Measurements from ENCODE around the gene RCSD1.

Gene RCSD1

DNA sequence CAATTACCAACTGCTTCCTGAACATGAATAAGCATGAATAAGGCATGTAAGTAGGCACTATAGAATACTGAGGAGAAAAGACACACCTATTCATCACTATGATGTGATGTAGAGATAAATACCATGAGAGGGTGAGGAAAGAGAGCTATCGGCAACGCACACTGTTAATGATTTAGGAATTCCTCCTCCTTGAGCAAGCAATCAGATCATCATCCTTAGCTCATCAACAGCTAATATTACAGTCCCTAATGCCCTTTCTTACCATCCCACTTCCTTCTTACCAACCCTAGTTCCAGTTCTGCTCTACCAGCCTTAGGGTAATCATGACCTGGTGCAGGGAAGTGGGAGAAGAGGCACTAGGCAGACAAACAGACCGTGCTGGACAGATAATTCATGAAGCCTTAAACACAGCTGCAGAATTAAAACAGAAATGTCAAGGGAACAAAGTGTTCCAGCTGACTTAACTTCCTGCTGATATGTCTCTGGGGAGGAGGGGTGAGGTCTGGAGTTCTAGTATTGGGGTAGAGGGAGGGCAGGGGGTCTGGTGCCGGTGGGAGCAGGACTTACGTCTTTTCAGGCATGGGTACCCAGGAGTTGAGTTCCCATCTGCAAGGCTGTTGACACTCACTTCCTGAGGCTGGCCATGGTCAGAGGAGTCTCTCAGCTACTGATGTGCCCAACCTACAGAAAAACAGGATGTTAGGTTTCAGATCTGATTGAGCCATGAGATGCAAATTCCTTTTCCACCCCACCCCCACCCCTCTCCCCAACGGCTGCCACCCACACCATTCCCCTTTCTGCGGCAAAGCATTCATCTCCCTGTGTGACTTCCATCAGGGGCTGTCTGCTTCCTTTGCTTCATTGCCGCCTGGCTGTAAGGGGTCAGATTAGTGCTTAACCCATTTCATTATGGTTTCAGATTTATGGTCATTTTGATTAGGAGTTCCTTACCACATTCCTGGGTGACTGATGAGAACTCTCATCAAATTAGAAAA lies 12.6 kb upstream of the RCSD1 start:
- in situ Hi-C loops (cut with MboI; ENCODE audit: low sequenced_read_pairs), result no loop called here

DNA sequence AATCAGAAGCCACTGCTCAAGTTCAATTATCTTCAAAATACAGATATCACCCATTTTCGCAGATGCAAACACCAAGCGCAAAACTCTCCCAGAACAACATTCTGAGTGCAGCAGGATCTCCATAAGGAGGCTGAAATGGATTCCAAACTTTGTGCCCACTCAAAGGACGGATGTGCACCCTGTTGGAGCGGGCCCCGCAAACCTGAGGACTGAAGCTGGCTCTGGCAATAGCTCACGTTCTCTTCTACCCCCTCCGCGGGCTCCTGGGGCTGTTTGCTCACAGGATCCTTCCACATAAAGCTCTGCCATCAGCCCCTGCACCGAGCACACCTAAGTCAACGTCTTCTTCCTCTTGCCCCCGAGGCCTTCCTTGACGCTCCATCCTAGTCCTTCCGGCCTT lies 11.7 kb upstream of the RCSD1 start:
- in situ Hi-C loops (cut with MboI; ENCODE audit: low sequenced_read_pairs), result no loop called here

DNA sequence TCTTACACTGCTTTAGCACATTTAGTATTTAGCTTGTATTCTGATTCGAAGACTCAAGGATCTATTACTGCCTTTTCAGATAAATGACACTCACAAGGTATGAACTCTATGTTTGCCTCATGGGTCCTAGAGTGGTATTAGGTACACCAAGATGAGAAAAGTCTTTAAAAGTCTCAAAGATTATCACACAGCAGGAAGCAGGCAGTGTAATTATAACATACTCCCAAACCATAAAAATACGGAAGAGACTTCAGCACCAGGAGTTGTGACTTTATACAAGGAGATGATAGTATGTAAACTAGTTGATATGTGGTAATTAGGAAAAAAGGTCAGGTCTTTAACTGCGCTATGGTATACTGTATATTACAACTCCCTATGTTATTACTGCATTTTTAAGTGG lies 11.2 kb upstream of the RCSD1 start:
- in situ Hi-C loops (cut with MboI; ENCODE audit: low sequenced_read_pairs), result no loop called here

DNA sequence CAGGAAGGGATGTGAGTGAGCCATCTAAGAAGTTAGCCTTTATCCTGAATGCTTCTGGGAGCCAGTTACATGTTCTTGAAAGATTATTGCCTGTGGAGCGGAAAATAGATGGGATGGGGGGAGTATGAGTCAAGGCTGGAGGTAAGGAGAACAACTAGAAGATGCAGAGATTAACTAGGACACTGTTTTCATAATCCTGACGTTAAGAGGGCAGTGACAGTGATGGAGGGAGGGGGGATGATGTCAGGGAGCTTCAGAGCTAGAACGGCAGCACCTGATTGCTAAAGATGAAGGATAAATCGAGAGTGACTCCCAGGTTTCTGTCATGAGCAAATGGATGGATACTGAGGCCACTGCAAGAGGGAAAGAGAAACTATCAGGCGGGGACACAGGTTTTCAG lies 10.0 kb upstream of the RCSD1 start:
- in situ Hi-C loops (cut with MboI; ENCODE audit: low sequenced_read_pairs), result no loop called here

DNA sequence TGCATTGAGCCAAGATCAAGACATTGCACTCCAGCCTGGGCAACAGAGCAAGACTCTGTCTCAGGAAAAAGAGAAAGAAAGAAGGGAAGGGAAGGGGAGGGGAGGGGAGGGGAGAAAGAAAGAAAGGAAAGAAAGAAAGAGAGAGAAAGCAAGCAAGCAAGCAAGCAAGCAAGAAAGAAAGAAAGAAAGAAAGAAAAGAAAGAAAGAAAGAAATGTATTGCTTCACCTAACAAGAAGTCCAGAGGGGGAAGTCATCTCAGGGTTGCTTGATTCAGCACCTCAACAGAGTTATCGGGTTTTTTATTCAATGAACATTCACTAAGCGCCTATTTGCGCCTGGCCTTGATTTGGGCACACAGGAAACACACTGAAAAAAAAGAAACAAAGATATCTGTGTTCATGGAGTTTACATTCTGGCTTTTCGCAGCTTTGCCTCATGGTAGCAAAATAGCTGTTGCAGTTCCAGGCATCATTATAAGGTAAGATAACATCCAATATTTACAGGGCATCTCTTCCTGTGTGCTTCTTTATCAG lies 8.2 kb upstream of the RCSD1 start:
- in situ Hi-C loops (cut with MboI; ENCODE audit: low sequenced_read_pairs), result no loop called here

DNA sequence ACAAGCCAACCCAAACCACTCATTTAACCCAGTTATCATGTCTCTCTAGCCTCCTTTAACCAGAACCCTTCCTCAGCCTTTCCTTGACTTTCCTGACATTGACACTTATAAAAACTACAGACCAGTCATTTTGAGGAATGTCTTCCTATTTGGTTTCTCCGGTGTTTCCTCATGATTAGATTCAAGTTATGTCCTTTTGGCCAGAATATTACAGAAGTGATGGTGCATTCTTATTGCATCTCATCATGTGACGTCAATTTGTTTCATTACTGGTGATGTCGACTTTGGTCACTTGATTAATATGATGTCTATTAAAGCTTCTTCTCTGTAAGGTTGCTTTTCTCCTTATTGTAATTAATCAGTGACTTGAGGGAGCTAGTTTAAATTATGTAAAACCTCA lies 6.1 kb upstream of the RCSD1 start:
- in situ Hi-C loops (cut with MboI; ENCODE audit: low sequenced_read_pairs), result no loop called here

DNA sequence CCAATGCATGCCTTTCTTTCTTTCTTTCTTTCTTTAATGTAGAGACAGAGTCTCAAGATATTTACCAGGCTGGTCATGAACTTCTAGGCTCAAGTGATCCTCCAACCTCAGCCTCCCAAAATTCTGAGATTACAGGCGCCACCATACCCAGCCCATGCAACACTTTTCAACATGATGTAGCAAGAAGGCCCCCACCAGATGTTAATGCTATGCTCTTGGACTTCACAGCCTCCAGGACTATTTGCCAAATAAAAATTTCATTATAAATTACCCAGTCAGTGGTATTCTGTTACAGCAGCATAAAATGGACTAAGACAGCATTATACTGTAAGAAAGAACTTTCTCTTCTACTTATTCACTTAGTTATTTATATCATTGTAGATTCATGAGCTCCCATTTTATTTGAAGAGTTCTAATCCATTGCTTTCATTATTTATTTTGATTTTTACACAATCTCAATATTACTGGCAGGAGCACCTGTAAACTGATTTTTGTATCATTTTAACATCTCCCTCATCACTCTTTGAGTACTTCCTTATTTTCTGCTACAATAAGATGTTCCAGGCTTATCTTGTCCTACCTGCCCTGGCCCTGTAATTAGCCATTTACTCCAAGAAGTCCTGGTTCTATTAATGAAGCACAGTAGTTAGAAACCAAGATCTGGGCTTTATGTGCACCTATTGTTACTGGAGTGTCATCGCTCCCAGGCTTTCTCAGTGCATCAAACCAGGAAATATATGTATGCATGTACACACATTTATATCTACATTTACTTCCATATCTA lies 4.8 kb upstream of the RCSD1 start:
- in situ Hi-C loops (cut with MboI; ENCODE audit: low sequenced_read_pairs), result no loop called here

DNA sequence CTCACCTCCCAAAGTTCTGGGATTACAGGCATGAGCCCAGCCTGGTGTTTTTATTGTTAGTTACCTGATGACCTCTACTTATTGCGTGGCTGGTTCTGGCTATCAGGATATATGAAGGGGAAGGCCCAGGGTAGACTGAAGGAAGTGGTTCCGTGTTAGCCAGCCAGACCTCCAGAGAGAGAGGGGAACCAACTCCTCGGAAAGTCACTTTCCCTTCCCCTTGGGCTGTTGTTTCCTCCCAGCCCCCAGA lies 2.5 kb upstream of the RCSD1 start:
- in situ Hi-C loops (cut with MboI; ENCODE audit: low sequenced_read_pairs), result no loop called here

DNA sequence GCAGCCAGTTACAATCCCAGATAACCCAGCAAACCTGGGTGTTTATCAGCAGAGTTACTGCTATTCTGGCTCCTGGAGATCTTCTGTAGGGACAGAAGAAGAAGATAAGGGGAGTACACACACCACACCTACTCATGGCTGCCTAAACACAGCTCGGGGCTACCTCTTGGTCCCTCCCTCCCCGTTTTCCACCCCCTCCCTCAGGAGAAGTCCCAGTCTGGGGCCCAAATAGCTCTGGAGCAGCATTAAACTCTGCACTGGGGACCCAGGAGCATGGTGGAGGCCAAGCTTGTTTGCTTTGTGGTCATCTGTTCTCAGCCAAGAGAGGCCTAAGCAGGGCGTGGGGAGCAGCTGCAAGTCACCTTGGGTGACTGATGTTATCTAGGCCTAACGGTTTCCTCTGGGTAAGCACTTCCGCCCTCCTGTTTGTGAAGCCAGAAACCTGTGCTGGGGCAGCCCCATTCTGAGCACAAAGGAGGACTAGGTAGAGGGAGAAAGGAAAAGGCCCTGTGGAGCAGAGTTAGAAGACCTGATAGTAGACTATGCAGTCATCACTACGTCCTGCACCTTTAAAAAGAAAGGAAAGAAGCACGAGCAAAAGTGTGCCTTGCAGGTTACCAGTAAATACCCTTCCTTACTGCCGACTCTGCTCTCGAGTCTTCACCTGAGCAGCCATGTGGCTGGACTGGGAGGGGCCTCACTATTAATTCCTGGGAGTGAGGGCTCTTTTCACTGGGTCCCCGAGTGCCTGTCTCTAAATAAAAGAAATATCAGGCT lies 2.0 kb upstream of the RCSD1 start:
- in situ Hi-C loops (cut with MboI; ENCODE audit: low sequenced_read_pairs), result no loop called here

DNA sequence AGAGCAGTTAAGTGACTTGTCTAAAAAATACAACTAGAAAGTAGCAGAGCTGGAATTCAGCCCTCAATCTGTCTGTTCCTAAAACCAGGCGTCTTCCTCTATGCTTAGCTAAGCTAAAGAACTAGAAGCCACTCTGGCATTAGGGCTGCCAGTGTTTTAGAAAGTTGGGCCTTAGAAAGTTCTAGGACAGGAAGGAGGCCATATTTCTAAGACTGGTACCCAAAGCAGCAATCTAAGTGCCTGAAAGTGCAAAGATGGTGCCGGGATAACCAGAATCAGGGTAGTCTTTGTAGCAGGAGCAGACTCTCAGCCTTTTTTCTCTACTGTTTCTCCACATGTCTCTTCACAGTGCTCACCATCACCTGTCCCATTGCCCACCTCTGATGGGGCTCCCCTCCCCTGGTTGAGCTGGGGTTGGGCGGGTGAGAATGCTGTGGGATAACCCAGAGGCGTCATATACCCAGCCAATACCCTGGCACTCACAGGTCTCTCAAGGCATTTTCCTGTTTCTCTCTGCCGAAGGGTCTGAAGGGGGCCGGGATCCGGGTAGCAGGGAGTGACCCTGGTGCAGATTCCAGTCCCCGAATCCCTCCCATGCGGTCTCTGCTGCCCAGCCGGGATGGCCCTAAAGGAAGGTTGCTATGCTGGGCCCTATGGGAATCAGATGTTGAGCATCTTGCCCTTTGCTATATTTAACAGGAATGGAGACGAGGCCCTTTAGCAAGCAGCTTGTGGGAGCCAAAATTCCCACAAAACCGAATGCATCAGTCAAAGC lies 1.1 kb upstream of the RCSD1 start:
- in situ Hi-C loops (cut with MboI; ENCODE audit: low sequenced_read_pairs), result no loop called here

DNA sequence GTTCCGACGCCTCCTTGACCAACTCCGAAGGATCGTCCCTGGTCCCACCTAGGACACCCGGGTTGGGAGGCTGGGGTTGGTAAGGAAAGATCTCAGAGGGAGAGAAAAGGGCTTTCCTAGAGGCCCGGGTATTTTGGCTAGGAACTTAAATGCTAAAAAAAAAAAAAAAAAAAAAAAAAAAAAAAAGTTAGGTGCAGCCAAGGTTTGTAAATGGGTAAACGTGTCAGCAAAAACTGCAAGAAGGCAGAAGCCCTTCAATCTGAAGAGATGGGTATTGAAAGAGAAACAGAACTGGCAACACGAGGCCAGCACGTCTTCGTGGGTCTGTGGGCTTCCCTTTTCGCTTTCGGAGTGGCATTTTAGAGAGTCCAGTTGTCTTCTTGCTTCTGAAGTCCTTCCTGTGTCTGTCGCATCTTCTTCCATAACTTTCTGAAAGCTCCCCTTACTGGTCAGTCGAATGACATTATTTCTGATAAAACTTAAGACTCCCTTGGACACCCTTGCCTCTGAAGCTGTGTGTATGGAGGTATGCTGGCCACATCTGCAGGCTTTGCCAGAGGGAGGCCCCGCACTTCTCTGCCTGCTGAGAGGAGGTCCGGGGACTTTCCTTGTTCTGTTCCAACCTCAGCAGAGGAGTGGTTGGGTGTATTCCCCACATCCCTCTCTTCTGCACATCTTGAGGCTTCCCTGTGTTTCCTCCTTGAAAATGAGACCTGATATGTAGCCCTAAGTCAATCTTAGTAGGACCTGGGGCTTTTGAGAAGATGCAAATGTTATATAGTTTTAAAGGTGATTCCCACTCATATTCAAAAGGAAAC lies 745 bp downstream of the RCSD1 start:
- in situ Hi-C loops (cut with MboI; ENCODE audit: low sequenced_read_pairs), result no loop called here

DNA sequence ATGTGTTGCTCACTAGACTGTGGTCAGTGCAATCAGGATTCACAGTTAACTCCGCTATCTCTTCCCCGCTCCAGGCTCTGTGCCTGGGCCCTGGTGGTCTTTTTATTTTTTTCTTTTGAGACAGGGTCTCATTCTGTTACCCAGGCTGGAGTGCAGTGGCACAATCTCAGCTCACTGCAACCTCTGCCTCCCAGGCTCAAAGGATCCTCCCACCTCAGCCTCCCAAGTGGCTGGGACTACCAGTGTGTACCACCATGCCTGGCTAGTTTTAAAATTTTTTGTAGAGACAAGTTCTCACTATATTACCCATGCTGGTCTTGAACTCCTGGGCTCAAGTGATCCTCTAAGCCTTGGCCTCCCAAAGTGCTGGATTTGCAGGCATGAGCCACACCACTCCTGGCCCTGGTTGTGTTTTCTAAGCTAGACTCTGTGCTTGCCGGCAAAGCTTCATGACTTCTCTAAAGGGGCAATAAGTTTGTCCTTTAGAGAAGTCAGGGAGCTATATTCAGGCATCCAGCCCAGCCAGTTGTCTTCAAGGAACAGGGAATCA lies 1.4 kb downstream of the RCSD1 start:
- in situ Hi-C loops (cut with MboI; ENCODE audit: low sequenced_read_pairs), result no loop called here

DNA sequence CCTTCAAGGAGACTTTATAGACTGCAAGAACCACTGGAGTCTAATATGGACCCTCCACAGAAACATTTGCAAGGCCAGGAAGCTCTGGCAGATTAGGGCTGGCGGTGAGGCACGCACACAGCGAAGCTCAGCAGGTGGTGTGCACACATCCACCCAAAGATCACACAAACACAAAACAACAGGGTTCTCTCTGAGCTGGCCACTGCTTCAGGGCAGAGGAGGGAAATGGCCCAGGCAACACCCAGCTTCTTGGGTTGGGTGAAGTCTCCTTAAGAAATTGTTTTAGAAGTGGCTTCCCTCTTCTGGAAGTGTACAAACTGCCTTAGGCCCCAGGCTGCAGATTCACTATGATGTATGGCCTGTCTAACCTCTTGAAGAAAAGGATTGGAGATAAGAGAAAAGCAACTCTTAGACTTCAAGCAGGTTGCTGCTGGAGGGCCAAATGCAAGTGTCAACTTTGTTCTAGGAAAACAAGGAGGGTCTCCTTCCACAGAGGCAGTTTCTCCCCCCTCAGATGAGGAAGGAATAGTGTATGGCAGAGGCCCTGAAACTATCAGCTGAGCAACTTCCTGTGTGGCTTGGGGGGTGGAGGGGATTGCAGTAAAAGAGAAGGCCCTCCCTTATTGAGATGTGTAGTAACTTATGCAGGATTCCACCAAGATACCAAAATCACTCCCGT lies 2.0 kb downstream of the RCSD1 start:
- in situ Hi-C loops (cut with MboI; ENCODE audit: low sequenced_read_pairs), result no loop called here

DNA sequence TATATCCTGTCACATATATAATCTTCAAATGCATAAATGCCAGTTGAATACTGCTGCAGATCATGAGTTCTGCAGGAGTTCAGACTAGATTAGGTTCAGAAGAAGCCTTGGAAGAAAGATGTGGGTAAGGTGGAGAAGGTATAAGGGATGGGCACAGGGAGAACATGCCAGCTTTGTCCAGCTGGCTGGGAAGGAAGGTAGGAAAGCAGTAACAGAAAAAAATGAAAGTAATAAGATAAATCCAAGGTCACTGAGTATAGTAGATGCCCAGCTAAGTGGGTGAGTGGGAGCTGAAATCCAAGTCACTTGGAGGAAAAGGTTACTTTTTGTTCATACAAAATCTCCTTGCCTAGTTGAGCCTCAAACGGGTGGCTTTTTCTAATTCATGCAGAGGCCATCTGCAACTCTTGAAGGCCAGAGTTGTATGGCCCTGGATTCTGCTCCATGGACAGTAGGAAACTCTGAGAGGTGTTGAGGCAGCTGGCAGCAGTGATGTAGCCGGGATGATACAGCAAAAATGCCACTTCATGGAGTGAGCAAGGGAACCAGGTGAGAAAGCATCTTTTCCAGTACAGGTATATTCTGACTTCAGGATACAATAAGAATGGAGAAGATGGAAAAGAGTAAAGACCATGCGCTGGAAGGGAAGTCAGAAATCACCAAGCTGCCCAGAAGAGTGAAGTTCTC lies 3.4 kb downstream of the RCSD1 start:
- in situ Hi-C loops (cut with MboI; ENCODE audit: low sequenced_read_pairs), result no loop called here

DNA sequence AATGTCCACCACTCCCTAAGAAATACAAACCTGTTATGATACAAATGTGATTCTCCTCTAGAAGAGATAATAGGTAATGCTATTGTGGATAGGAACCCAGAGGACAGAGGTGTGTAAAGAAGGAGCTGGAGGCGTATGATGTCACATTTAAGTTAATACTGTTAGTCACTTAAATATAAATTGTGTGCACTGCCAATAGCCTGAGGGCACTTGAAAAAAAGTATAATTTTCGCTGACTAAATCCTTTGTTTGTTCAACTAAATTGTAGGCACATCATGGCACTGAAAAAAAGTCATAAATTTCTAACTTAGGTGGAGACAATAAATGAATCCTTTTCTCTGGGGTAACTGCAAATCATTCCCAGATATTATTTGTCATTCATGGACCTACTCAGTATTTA lies 4.4 kb downstream of the RCSD1 start:
- in situ Hi-C loops (cut with MboI; ENCODE audit: low sequenced_read_pairs), result no loop called here

DNA sequence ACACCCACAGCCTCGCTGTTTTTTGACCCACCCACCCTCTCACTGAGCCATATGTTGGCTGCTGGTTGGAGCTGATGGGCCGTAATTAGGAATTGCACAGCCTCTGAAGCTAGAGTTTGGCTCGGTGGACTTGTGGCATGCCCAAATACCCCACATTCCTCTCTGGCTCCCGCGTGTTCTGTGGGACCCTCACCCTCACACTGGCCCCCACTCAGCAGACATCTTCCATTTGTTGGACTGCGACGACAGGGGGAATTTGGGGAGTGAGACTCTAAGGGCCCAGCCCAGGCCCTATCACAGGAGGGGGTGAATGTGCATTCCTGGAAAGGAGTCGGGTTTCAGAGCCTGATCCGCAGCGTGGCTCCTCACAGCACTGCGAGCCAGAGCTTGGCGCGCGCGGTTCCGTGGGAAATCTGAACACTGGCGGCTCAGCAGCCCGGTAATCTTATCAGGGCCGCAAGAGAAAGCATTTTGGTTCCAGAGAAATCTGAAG lies 5.2 kb downstream of the RCSD1 start:
- in situ Hi-C loops (cut with MboI; ENCODE audit: low sequenced_read_pairs), result no loop called here

DNA sequence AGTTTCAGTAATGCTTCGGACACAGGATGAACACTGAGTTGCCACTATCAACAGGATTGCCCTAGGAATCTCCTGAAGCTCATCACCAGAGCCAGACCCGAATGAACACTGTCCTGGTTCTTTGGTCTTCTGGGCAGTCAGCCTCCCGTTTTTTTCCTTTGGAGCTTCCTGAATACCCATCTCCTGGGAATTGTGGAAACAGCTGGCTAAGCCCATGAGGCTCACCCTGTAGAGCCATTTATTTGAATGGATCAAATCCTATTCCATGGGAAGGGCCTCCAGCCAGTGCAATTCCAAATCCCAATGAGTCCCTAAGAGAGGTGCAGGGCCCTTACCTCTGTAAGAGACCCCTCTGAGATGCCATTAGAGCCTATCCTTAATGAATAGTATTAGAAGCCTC lies 5.9 kb downstream of the RCSD1 start:
- in situ Hi-C loops (cut with MboI; ENCODE audit: low sequenced_read_pairs), result no loop called here

DNA sequence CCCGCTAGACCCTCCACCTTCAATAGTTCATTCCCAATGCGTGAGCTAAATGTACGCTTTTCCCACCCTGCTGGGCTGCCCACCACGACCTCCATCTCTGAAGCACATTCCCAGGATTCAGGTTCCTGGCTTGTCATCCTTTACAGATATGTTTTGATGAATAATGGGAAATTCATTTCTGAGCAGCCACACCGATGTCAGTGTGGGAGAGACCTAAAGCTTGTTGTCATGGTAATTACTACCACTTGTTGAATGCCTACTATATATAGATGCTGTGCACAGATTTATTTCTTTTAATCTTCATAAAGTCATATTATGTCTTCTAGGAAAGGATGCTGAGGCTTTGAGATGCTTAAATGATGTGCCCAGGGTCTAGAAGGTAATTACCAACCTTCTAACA lies 8.0 kb downstream of the RCSD1 start:
- in situ Hi-C loops (cut with MboI; ENCODE audit: low sequenced_read_pairs), result no loop called here
